VCaP (cell line): ENCODE results near the gene BTBD9.

ENCODE experiments used
- H3K27ac ChIP-seq: fragments of 450-650 bp; 2 replicates; pipeline ENCODE4 v1.5.1; 2017
- CTCF ChIP-seq: fragments of 450-650 bp; conservative IDR thresholded peaks from 2 replicates; pipeline ENCODE4 v1.5.1; 2017; ENCODE audit warnings: mild to moderate bottlenecking, moderate library complexity

Gene BTBD9

GRCh38 chr6:38610050-38610625, 29.6 kb downstream of the BTBD9 start:
- no peak for TF ChIP-seq CTCF
- peak overlapping the region; percentile 79 for H3K27ac ChIP-seq

- no peak for TF ChIP-seq CTCF
- no peak overlapping the region for H3K27ac ChIP-seq
Measured at GRCh38 chr6:38604700-38605099, 35.0 kb downstream of the BTBD9 start.

GRCh38 chr6:38603966-38604365, 35.8 kb downstream of the BTBD9 start:
- TF ChIP-seq CTCF: no peak
- no peak overlapping the region for H3K27ac ChIP-seq

GRCh38 chr6:38603496-38603895, 36.2 kb downstream of the BTBD9 start:
- no peak overlapping the region for H3K27ac ChIP-seq
- TF ChIP-seq CTCF: no peak

- TF ChIP-seq CTCF: no peak
- H3K27ac ChIP-seq: no peak overlapping the region
Measured at GRCh38 chr6:38599966-38600550, 39.7 kb downstream of the BTBD9 start.

GRCh38 chr6:38599261-38599660, 40.5 kb downstream of the BTBD9 start:
- H3K27ac ChIP-seq: no peak overlapping the region
- TF ChIP-seq CTCF: no peak

- TF ChIP-seq CTCF: no peak
- no peak overlapping the region for H3K27ac ChIP-seq
Measured at GRCh38 chr6:38593998-38594665, 45.6 kb downstream of the BTBD9 start.
